Common myeloid progenitor, CD34-positive (primary cell): ENCODE data around the gene OR2A42.
"Not testable (repeated sequence)": the region's sequence is repeated elsewhere in the genome, so short reads cannot be mapped to it uniquely, and the experiment has no call there.

ENCODE experiments used
- CTCF ChIA-PET: fragments of 350-600 bp; sonication (Branson Sonifier 250); formaldehyde crosslinking; loops from one replicate; lab custom pipeline; 2021; ENCODE audit warnings: antibody characterized with exemption; lab: Charles Lee
- POLR2A ChIA-PET: fragments of 350-600 bp; sonication (Branson Sonifier 250); formaldehyde crosslinking; loops from one replicate; lab custom pipeline; 2021; ENCODE audit warnings: antibody characterized with exemption; lab: Charles Lee
- DNase-seq, 3 donors: peaks; one replicate each; pipeline versions ENCODE4 v3.0.0 to v3.0.0-alpha.2; 2013
- H3K27ac ChIP-seq, 2 experiments: 1 replicate in 1 of 2; 2 replicates in 1 of 2; pipeline ENCODE4 v1.7.0; 2013; ENCODE audit warnings: inconsistent platforms in 2 of 2, low read length in 2 of 2, mild to moderate bottlenecking in 2 of 2, low read depth in 1 of 2, moderate library complexity in 1 of 2; ENCODE audit not compliant: severe bottlenecking in 2 of 2, insufficient read depth in 1 of 2, poor library complexity in 1 of 2
- H3K27me3 ChIP-seq, 5 experiments: replicated peaks in 2 of 5; 1 replicate in 3 of 5; 2 replicates in 2 of 5; pipeline versions ENCODE4 v1.6.1 to v1.7.0; 2013; ENCODE audit warnings: low read length in 4 of 5, mild to moderate bottlenecking in 2 of 5, moderate library complexity in 2 of 5, inconsistent platforms in 1 of 5; ENCODE audit not compliant: insufficient read depth in 5 of 5, control insufficient read depth in 4 of 5
- H3K36me3 ChIP-seq, 4 experiments: 1 replicate in 2 of 4; 2 replicates in 2 of 4; pipeline versions ENCODE4 v1.6.1 to v1.7.0; 2013; ENCODE audit warnings: low read length in 3 of 4, control low read depth in 1 of 4, mild to moderate bottlenecking in 1 of 4; ENCODE audit not compliant: control insufficient read depth in 4 of 4, insufficient read depth in 4 of 4
- H3K4me1 ChIP-seq, 4 experiments: 1 replicate in 3 of 4; 2 replicates in 1 of 4; pipeline versions ENCODE4 v1.6.1 to v1.7.1; 2013; ENCODE audit warnings: low read length in 3 of 4, mild to moderate bottlenecking in 3 of 4, control low read depth in 1 of 4, inconsistent platforms in 1 of 4, moderate library complexity in 1 of 4; ENCODE audit not compliant: control insufficient read depth in 4 of 4, insufficient read depth in 4 of 4; ENCODE audit errors: control extremely low read depth in 1 of 4
- H3K4me3 ChIP-seq, 7 experiments: 1 replicate in 4 of 7; 2 replicates in 3 of 7; pipeline versions ENCODE4 v1.5.1 to v1.7.0; 2013; ENCODE audit warnings: mild to moderate bottlenecking in 7 of 7, low read length in 6 of 7, moderate library complexity in 6 of 7, inconsistent platforms in 2 of 7, low read depth in 2 of 7, control low read depth in 1 of 7; ENCODE audit not compliant: insufficient read depth in 4 of 7, control insufficient read depth in 1 of 7; ENCODE audit errors: extremely low read depth in 1 of 7
- H3K9me3 ChIP-seq, 5 experiments: 1 replicate in 4 of 5; 2 replicates in 1 of 5; pipeline versions ENCODE4 v1.6.1 to v1.7.1; 2013; ENCODE audit warnings: low read length in 4 of 5, mild to moderate bottlenecking in 2 of 5, inconsistent platforms in 1 of 5, low read depth in 1 of 5, moderate library complexity in 1 of 5; ENCODE audit not compliant: control insufficient read depth in 4 of 5, insufficient read depth in 2 of 5; ENCODE audit errors: control extremely low read depth in 1 of 5
- WGBS: methylation state at CpG from one replicate; pipeline ENCODE4 v1.1.5; 2013; ENCODE audit not compliant: insufficient coverage; 5-methylcytosine and 5-hydroxymethylcytosine counted together

Gene OR2A42

DNA sequence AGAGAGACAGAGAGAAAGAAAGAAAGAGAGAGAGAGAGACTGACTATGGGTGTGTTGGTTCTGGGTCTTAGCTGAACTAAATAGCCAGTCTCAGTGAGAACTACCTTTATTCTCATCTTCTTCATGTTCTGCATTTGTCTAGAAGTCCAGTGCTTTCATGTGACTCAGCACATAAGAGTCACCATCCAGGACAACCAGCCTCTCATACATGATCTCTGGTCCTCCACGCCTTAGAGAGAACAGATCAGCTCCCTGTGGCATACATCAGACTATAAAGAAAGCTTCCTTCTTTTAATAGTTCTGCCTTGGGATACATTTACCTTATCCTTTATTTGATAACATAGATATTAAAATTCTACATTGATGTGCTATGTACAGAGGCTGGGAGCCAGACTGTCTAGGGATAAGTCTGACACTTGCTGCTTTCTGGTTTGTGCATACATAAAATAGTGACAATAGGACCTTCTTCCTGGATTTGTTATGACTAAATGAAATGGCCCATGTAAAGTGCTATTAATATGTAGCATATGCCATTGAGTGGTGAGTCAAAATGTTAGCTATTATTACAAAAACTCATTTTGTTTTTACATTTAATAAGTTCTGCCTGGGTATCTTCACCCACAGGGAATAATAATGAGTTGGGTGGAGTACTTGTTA, 8.4 kb upstream of the OR2A42 start:
- H3K9me3 ChIP-seq, DNase-seq, H3K27ac ChIP-seq, H3K4me1 ChIP-seq, H3K4me3 ChIP-seq, H3K27me3 ChIP-seq, CTCF ChIA-PET, POLR2A ChIA-PET, H3K36me3 ChIP-seq: not testable (repeated sequence)
- no CpG with 5 or more reads among the region's 1 CpG for WGBS

DNA sequence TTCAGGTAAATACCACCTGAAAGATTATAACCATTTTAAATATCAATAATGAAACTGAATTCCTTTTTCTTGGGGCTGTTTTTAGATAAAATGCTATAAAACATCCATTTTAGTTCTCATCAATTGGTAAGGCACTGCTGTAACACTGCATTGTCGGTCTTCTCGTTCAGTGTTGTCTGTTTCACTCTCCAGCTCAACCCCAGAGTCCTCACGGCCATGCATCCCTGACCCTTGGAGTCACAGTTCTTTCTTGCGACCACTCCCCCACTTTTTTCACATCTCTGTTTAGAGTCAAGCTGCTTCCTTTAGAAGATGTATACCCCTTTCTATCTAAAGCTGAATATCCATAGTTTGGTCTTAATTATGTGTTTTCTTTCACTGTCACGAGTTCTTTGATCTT, 7.6 kb upstream of the OR2A42 start:
- not testable (repeated sequence) for H3K4me3 ChIP-seq

DNA sequence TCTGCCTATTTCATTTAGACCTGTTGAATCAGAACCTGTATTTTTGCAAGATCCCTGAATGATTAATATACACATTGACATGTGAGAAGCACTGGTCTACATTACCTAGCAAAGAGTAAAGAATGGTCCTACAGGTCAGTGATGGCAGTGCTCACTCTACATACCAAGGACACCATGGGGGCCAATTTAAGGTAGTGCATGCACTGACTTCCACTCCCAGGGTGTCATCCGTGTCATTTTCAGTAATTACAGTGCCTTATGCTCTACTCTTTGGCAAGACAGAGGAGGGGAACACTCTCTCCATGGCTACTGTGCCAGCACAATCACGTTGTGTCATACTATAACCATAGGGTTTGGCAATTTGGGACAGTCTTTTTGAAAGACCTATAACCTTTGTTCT, 6.0 kb upstream of the OR2A42 start:
- H3K4me3 ChIP-seq, POLR2A ChIA-PET, H3K4me1 ChIP-seq, DNase-seq, CTCF ChIA-PET, H3K27ac ChIP-seq, H3K36me3 ChIP-seq, H3K9me3 ChIP-seq, H3K27me3 ChIP-seq: not testable (repeated sequence)
- WGBS, result no CpG with 5 or more reads among the region's 2 CpGs

More for the DNA sequence above, 7.6 kb upstream of the OR2A42 start:
- H3K27me3 ChIP-seq, DNase-seq, POLR2A ChIA-PET, H3K4me1 ChIP-seq, CTCF ChIA-PET, H3K36me3 ChIP-seq, H3K27ac ChIP-seq, H3K9me3 ChIP-seq: not testable (repeated sequence)
- no CpG with 5 or more reads among the region's 5 CpGs for WGBS

DNA sequence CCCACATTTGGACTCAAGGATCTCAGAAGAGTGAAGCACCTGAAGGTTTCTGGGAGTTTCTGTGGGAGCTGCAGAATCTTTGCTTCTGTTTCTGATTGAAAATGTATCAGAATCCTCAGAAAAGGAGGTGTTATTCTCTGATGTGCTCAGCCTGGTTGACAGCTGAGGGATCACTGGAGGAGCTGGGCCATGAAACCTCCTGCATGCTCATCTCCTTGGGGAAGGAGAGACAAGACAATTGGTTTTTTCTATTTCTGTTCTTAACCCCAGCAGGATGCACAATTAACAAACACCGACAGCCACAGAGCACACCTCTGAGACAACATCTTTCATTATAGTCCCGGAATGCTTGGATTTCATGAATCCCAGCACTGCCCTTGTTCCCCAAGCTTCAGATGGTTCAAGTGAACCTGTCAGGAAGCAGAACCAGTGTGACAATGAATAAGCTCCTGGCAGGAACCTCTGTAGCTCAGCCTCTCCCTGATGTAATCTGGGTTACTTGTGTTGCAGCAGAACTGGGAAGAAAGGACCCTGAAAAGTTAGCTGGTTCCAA, 799 bp downstream of the OR2A42 start:
- H3K36me3 ChIP-seq, DNase-seq, H3K4me1 ChIP-seq, H3K27ac ChIP-seq, POLR2A ChIA-PET, H3K27me3 ChIP-seq, H3K4me3 ChIP-seq, CTCF ChIA-PET, H3K9me3 ChIP-seq: not testable (repeated sequence)
- WGBS, result 100% methylated on average over 1 of the region's 2 CpGs

DNA sequence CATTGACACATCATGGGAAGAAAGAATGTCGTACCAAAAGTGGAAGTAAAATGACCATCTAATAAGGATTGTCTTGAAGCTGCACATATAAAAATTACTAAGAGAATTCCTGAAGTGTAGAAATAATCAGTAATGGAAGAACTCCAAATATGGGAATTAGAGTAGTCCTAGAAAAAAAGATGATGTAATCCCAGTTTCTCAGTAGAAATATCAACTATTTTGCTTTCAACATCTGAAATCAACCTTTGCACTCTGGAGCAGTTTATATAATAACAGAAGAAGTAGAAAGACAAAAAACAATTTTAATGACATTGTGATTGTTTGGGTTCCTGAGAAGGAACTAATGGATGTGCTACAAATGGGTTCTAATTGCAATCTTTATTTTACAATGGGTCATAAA, 6.4 kb downstream of the OR2A42 start:
- H3K9me3 ChIP-seq, H3K27ac ChIP-seq, POLR2A ChIA-PET, H3K4me3 ChIP-seq, H3K4me1 ChIP-seq, CTCF ChIA-PET, DNase-seq, H3K27me3 ChIP-seq, H3K36me3 ChIP-seq: not testable (repeated sequence)
- WGBS, result no CpG with 5 or more reads among the region's 1 CpG

DNA sequence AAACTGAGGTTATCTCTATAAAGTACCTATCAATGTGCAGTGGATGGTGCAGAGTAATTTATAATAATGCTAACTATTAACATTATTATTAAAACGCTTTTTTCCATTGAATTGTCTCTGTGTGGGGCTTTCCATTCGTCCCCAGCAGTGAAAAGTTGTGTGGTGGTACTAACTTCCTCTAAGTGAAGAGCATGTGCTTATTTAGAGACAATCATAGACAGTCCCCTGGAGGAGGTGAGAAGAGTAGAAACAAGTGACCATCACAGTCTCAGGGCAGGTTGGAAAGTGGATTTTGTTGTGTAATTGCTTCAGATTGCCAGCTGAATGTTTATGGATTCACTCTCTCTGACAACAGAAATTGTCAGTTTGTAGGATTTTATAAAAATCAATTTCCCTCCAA, 8.4 kb downstream of the OR2A42 start:
- H3K27me3 ChIP-seq, DNase-seq, CTCF ChIA-PET, H3K27ac ChIP-seq, H3K4me3 ChIP-seq, H3K9me3 ChIP-seq, H3K36me3 ChIP-seq, H3K4me1 ChIP-seq, POLR2A ChIA-PET: not testable (repeated sequence)
- WGBS, result no CpG with 5 or more reads among the region's 2 CpGs

DNA sequence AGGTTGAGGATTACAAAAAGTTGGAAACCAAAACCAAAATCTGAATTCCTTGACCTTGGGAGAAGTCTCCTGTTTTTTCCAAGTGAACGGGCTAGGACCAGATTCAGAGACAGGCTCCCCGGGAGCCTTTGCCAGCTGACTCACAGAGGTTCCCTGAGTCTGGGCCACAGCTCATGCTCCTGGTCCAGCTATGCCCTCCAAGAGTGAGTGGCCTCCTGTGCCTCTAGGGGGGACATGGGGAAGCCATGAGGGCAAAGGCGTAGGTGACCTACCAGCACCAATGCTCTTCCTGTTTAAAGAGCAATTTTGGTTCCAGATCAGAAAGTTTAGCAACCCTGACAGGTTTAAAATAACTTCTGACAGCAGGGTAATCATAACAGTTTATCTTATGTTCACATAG, 10.6 kb downstream of the OR2A42 start:
- H3K27me3 ChIP-seq, H3K4me1 ChIP-seq, H3K4me3 ChIP-seq, DNase-seq, H3K27ac ChIP-seq, CTCF ChIA-PET, H3K9me3 ChIP-seq, H3K36me3 ChIP-seq, POLR2A ChIA-PET: not testable (repeated sequence)
- WGBS, result 100% methylated on average over 1 of the region's 3 CpGs
